Neutrophil (primary cell): ENCODE results near the gene SEZ6L2.

ENCODE experiments used
- H3K27ac ChIP-seq: fragments of 200-600 bp; sonication (generic); 2 replicates; pipeline ENCODE4 v1.5.1; 2016; ENCODE audit warnings: mild to moderate bottlenecking, moderate library complexity
- H3K27me3 ChIP-seq: fragments of 200-600 bp; sonication (generic); 2 replicates; pipeline ENCODE4 v1.6.0; 2016; ENCODE audit warnings: mild to moderate bottlenecking
- H3K36me3 ChIP-seq: fragments of 200-600 bp; sonication (generic); 2 replicates; pipeline ENCODE4 v1.5.1; 2017
- H3K4me1 ChIP-seq, 2 experiments: fragments of 200-600 bp in 1 of 2; sonication (generic) in 1 of 2; 1 replicate in 1 of 2; 2 replicates in 1 of 2; pipeline versions ENCODE4 v1.5.1 to v1.6.1; 2013 to 2016; ENCODE audit warnings: low read depth in 1 of 2, low read length in 1 of 2, mild to moderate bottlenecking in 1 of 2, moderate library complexity in 1 of 2; ENCODE audit not compliant: control insufficient read depth in 1 of 2, insufficient read depth in 1 of 2
- H3K4me3 ChIP-seq, 2 experiments: fragments of 200-600 bp in 1 of 2; sonication (generic) in 1 of 2; 1 replicate in 1 of 2; 2 replicates in 1 of 2; pipeline ENCODE4 v1.5.1; 2013 to 2016; ENCODE audit warnings: low read depth in 1 of 2, low read length in 1 of 2, mild to moderate bottlenecking in 1 of 2, moderate library complexity in 1 of 2
- H3K9me3 ChIP-seq: fragments of 200-600 bp; sonication (generic); 2 replicates; pipeline ENCODE4 v1.5.1; 2016
- TF ChIP-seq, protein P1 (sequence below): fragments of 200-600 bp; sonication (generic); IDR thresholded peaks from 2 replicates; pipeline ENCODE4 v1.5.1; 2016; ENCODE audit warnings: antibody characterized with exemption

Gene SEZ6L2

DNA sequence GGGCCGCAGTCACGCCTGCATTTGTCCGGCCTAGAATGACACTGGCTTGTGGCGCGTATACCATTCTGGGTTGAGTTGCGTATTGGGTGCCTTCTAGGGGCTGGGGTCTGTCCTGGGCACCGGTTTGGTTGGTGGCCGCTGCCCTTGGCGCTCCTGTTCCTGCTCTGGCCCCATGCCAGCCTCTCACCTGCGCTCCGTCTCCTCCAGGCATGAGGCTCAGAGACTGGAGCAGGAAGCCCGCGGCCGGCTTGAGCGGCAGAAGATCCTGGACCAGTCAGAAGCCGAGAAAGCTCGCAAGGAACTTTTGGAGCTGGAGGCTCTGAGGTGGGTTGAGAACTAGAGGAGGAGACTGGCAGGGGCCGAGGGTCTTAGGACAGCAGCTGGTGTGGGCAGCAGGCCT is 53.7 kb downstream of the SEZ6L2 start:
- H3K9me3 ChIP-seq: no peaks in the 10 kb centered on the region
- no peaks in the 10 kb centered on the region for H3K4me1 ChIP-seq
- TF ChIP-seq, protein P1, sequence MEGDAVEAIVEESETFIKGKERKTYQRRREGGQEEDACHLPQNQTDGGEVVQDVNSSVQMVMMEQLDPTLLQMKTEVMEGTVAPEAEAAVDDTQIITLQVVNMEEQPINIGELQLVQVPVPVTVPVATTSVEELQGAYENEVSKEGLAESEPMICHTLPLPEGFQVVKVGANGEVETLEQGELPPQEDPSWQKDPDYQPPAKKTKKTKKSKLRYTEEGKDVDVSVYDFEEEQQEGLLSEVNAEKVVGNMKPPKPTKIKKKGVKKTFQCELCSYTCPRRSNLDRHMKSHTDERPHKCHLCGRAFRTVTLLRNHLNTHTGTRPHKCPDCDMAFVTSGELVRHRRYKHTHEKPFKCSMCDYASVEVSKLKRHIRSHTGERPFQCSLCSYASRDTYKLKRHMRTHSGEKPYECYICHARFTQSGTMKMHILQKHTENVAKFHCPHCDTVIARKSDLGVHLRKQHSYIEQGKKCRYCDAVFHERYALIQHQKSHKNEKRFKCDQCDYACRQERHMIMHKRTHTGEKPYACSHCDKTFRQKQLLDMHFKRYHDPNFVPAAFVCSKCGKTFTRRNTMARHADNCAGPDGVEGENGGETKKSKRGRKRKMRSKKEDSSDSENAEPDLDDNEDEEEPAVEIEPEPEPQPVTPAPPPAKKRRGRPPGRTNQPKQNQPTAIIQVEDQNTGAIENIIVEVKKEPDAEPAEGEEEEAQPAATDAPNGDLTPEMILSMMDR: no peak
- H3K27me3 ChIP-seq: no peaks in the 10 kb centered on the region
- peaks cover 93% of the 10 kb centered on the region for H3K36me3 ChIP-seq
- H3K4me3 ChIP-seq: no peak overlapping the region
- no peak overlapping the region for H3K27ac ChIP-seq

DNA sequence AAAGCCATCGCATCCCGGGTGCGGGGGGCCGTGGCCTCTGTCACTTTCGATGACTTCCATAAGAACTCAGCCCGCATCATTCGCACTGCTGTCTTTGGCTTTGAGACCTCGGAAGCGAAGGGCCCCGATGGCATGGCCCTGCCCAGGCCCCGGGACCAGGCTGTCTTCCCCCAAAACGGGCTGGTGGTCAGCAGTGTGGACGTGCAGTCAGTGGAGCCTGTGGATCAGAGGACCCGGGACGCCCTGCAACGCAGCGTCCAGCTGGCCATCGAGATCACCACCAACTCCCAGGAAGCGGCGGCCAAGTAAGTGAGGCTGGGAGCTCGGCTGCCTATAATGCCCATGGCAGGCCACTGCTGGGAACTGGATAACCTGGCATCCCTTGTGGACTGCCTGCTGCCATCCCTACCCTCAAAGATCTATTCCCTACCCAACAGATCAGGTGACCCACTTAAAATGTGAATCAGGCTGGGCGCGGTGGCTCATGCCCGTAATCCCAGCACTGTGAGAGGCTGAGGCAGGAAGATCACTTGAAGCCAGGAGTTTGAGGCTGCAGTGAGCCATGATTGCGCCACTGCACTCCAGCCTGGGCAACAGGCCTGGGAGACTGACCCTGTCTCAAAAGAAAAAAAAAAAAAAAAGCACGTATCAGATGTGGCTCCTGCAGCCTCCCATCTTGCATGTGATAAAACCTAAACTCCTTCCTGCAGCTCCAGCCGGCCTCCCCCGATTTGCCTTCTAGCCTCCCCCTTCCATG is 54.6 kb downstream of the SEZ6L2 start:
- Histone ChIP-seq H3K9me3 (no peaks in the 10 kb centered on the region), H3K36me3 (peaks cover 96% of the 10 kb centered on the region), H3K4me1 (no peaks in the 10 kb centered on the region), H3K4me3 (no peak overlapping the region), H3K27ac (no peak overlapping the region), H3K27me3 (no peaks in the 10 kb centered on the region)
- TF ChIP-seq, protein P1: no peak

DNA sequence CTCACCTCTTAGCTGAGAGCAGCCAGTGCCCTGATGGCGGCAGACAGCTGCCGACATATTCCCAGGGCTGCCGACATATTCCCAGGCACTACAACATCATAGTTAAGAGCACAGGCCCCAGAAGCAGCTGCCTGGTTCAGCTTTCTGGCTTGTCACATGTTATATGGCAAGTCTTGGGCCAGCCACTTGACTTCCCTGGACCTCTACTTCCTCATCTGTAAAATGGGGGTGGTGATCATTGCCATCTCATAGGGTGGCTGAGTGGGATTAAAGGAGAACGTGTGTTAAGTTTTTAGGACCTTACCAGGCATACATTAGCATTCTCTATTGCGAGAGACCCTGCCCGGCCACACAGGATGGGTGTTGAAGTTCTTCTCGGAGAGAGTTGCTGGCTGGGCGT is 55.4 kb downstream of the SEZ6L2 start:
- no peaks in the 10 kb centered on the region for H3K4me1 ChIP-seq
- no peak overlapping the region for H3K27ac ChIP-seq
- TF ChIP-seq, protein P1: no peak
- H3K27me3 ChIP-seq: no peaks in the 10 kb centered on the region
- H3K9me3 ChIP-seq: no peaks in the 10 kb centered on the region
- H3K4me3 ChIP-seq: no peak overlapping the region
- peaks cover 99% of the 10 kb centered on the region for H3K36me3 ChIP-seq

DNA sequence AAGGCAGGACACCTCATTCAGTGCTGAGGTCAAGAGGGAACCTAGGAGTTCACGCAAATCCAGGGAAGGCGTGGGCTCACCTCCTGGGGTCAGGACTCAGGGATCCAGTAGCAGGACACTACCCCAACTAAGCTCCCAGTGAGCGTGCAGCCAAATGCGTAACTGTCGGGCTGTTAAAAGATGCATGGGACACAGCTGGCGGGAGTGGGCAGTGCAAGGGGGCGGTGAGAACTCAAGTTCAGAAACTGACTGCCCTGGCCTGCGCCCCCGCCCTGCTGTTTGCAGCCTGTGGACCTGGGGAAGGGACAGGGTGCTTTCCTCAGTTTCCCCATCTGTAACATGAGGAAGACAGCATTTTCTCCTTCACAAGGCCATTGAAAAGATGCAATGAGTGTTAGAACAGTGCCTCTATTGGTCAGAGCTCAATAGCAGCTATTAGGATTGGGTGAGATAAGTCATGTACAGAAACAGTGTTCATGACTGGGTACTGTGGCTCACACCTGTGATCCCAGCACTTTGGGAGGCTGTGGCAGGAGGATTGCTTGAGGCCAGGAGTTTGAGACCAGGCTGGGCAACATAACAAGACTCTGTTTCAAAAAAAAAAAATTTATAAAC is 56.5 kb downstream of the SEZ6L2 start:
- TF ChIP-seq, protein P1: no peak
- Histone ChIP-seq H3K36me3 (peaks cover 100% of the 10 kb centered on the region), H3K4me3 (no peak overlapping the region)

DNA sequence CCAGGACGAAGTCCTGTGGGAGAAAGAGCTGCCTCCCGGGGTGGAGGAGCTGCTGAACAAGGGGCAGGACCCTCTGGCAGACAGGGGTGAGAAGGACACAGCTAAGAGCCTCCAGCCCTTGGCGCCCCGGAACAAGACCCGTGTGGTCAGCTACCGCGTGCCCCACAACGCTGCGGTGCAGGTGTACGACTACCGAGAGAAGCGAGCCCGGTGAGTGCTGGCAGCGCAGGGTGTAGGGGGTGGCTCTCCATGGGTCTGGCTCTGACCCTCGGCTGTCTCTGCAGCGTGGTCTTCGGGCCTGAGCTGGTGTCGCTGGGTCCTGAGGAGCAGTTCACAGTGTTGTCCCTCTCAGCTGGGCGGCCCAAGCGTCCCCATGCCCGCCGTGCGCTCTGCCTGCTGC is 57.7 kb downstream of the SEZ6L2 start:
- Histone ChIP-seq H3K4me3 (no peak overlapping the region), H3K27me3 (no peaks in the 10 kb centered on the region), H3K9me3 (no peaks in the 10 kb centered on the region), H3K27ac (no peak overlapping the region), H3K4me1 (no peaks in the 10 kb centered on the region), H3K36me3 (peaks cover 100% of the 10 kb centered on the region)
- TF ChIP-seq, protein P1: no peak

More for the DNA sequence above, 56.5 kb downstream of the SEZ6L2 start:
- Histone ChIP-seq H3K27me3 (no peaks in the 10 kb centered on the region), H3K27ac (no peak overlapping the region), H3K4me1 (no peaks in the 10 kb centered on the region), H3K9me3 (no peaks in the 10 kb centered on the region)
